Measurements from ENCODE around the gene IL4I1.

Gene IL4I1

DNA sequence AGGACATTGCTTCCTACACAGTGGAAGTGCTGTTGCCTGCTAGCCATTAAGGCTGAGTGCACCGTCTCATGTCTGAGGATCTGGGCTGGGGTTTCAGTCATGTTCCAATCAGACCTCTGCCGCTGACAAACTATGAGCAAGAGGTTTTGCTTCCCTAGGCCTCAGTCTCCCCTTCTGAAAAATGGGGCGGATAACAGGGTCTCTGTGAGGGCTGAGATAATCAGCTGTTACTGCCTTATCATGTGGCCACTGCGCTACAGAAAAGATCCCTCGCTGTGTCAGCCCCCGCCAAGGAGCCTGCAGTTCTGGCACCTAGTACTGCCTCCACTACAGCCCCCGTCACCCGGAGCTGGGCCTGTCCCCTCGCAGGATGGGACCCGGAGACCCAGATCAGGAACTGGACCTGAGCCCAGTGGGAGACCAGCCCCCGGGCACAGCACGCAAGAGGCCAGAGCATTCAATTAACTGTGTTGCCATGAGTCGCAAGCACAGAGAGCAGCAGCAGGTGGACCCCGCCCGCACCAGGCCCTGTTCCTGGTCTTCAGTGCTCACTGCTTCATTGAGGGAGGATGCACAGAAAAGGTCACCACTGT lies 26.3 kb downstream of the IL4I1 start:
- H3K9me3 ChIP-seq (ENCODE audit: low read depth, low read length) = no peaks in the 10 kb centered on the region
- H3K9ac ChIP-seq (ENCODE audit: insufficient read length) = peak overlapping the region; percentile 66
- H3K36me3 ChIP-seq (ENCODE audit: insufficient read depth, low read length) = peaks cover 8% of the 10 kb centered on the region
- H3K27ac ChIP-seq = no peak overlapping the region
- TF ChIP-seq POLR2AphosphoS5 (IDR thresholded peaks at IDR 0.05; ENCODE audit: borderline replicate concordance, low read depth, low read length) (no peak), EZH2 (IDR thresholded peaks at IDR 0.05) (no peak), FOXP2 (optimal IDR thresholded peaks at IDR 0.05; ENCODE audit: control extremely low read depth, extremely low read length, insufficient read depth) (no peak)
- peak overlapping the region; percentile 78 for H3K4me3 ChIP-seq
- DNase-seq (ENCODE audit: low read depth, low spot score) = no peak

DNA sequence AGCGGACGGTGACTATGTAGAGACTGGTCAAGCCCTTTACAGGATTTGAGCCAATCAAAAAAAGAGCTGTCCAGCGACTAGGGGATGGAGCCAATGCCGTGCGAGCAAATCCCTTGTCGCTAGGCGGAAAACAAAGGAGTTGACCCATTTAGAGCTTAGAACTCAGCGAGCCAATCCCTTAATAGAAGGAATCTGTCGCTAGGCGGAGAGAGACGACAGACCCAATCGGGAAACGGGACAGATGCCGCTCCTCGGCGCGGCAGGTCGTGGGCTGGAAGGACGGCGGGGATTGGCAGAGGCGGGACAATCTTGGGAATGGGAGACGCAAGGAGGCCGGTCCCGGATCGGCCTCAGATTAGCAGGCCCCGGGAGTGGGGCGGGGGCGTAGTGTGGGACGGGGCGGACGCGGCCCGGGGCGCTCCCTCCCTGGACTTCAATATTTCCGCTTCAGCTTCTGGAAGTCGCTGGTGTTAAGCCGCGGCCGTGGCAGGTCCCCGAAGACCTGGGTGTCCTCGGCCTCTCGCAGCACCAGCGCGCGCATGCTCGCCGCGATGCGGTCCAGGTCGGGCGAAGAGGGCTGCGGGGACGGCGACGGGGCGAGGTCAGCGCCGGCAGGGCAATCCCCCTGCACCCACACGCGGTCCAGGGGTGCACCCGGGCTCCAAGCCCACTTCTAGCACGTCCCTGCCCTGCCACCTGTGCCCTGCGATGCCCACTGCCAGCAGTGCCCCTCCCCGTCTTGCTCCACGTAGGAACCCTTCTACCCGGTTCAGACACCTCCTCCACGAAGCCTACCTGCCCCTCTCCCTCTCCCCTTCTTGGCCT lies 27.0 kb downstream of the IL4I1 start:
- peak; percentile 23 for TF ChIP-seq FOXP2 (optimal IDR thresholded peaks at IDR 0.05; ENCODE audit: control extremely low read depth, extremely low read length, insufficient read depth)
- peak; percentile 83 for TF ChIP-seq POLR2AphosphoS5 (IDR thresholded peaks at IDR 0.05; ENCODE audit: borderline replicate concordance, low read depth, low read length)
- no peak for TF ChIP-seq EZH2 (IDR thresholded peaks at IDR 0.05)
- H3K9ac ChIP-seq (ENCODE audit: insufficient read length) = peak overlapping the region; percentile 66

DNA sequence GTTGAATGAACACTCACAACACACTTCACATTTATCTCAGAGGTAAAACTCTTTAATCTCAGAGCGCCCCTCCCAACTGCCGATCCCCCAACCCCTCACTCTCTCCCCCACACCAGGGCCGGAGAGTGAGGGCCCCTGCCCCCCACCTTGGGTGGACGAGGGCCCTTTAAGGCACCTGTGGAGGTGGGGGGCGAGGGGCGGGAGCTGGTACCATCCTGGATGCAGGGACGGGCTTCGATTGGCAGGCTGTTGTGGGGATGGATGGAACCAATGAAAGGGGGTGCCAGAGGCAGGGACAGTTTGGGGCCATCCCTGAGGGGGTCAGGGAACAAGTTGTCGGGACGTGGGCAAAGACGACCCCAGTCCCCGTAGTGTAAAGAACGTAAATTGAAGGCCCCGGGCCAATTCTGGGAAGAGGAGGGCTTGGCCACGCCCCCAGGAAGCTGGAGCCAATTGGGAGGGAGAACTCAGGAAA lies 27.6 kb downstream of the IL4I1 start:
- no peak for DNase-seq (ENCODE audit: low read depth, low spot score)
- no peak for TF ChIP-seq POLR2AphosphoS5 (IDR thresholded peaks at IDR 0.05; ENCODE audit: borderline replicate concordance, low read depth, low read length)
- no peak for TF ChIP-seq EZH2 (IDR thresholded peaks at IDR 0.05)
- TF ChIP-seq FOXP2 (optimal IDR thresholded peaks at IDR 0.05; ENCODE audit: control extremely low read depth, extremely low read length, insufficient read depth) = no peak
- Histone ChIP-seq H3K9me3 (ENCODE audit: low read depth, low read length) (no peaks in the 10 kb centered on the region), H3K4me3 (peak overlapping the region; percentile 75), H3K36me3 (ENCODE audit: insufficient read depth, low read length) (peaks cover 19% of the 10 kb centered on the region), H3K27ac (peak overlapping the region; percentile 82), H3K9ac (ENCODE audit: insufficient read length) (no peak overlapping the region)

More for the DNA sequence above, 27.0 kb downstream of the IL4I1 start:
- H3K36me3 ChIP-seq (ENCODE audit: insufficient read depth, low read length) = peaks cover 13% of the 10 kb centered on the region
- H3K27ac ChIP-seq = no peak overlapping the region
- H3K9me3 ChIP-seq (ENCODE audit: low read depth, low read length) = no peaks in the 10 kb centered on the region
- DNase-seq (ENCODE audit: low read depth, low spot score) = peak; percentile 100
- H3K4me3 ChIP-seq = peak overlapping the region; percentile 78

DNA sequence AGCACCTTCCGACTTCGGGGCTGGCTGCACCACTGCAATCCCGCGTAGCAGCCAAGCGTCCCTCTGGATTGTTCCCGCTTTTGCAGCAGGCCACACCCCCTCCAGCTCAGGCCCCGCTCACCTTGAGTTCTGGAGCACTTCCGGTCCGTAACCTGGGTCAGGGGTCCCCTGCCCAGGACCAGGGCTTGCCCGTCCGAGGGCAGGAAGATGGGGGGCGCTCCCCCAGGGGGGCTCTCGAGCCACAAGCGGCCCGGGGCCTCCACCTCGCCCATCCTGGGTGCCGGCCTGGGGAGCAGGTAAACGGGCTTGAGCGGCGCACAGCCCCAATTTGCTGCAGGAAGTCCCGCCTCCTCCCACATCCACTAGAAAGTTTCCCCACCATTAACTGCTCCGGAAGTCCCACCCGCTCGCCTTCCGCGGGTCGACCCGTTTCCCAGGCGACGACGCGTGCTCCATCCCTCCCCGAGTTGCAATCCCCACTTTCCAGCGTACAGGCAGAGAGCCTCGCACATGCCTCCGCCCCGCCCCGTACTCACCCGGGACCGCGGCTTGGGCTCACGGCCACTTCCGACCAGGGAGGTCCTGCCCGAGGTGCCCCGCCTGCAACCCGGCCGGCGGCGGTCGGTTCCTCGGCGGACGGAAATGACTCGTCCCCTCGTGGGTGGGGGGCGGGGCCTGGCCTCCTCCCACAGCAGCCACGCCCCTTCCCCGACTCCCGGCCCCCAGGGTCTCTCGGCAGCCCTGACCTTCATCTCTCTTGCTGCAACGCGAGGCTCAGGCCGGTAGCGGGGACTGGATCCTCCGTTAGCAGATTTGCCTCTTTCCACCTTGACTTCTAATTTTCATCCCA lies 29.5 kb downstream of the IL4I1 start, which contains the start of gene PNKP:
PNKP (minus strand) TSS at position 644 of the 850 bp plus-strand sequence; CDS start at position 272, 372 bp downstream.
- peak within 1 kb of the TSS; percentile 89 for H3K27ac ChIP-seq
- peak; percentile 73 for DNase-seq (ENCODE audit: low read depth, low spot score)
- H3K9me3 ChIP-seq (ENCODE audit: low read depth, low read length) = no peaks in the 10 kb centered on the region
- peak within 1 kb of the TSS; percentile 77 for H3K9ac ChIP-seq (ENCODE audit: insufficient read length)
- TF ChIP-seq FOXP2 (optimal IDR thresholded peaks at IDR 0.05; ENCODE audit: control extremely low read depth, extremely low read length, insufficient read depth) = no peak
- TF ChIP-seq EZH2 (IDR thresholded peaks at IDR 0.05) = no peak
- TF ChIP-seq POLR2AphosphoS5 (IDR thresholded peaks at IDR 0.05; ENCODE audit: borderline replicate concordance, low read depth, low read length) = peak; percentile 70
- peaks cover 29% of the 10 kb centered on the region for H3K36me3 ChIP-seq (ENCODE audit: insufficient read depth, low read length)
- H3K4me3 ChIP-seq = peak within 1 kb of the TSS; percentile 98

DNA sequence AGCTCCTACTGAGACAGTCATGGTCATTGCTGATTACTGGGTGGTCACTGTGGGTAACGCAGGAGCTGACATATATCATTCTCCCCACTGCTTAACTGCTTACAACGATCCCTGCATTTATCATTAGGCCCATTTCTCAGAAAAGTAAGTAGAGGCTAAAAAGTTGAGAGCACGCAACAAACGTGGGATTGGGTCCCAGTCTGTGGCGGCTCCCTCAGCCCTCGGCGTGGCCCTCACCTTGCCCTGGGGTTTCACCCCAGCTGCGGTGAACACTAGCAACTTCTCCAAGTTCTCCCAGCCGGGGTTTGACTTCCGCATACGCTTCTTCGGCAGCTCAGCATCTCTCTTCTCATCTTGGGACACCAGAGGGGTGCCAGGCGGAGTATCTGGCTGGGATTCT lies 31.8 kb downstream of the IL4I1 start:
- TF ChIP-seq POLR2AphosphoS5 (IDR thresholded peaks at IDR 0.05; ENCODE audit: borderline replicate concordance, low read depth, low read length) (no peak), EZH2 (IDR thresholded peaks at IDR 0.05) (no peak), FOXP2 (optimal IDR thresholded peaks at IDR 0.05; ENCODE audit: control extremely low read depth, extremely low read length, insufficient read depth) (no peak)
- peak overlapping the region; percentile 98; the same call in 1 of the 2 replicates for H3K4me3 ChIP-seq
- H3K9ac ChIP-seq (ENCODE audit: insufficient read length) = no peak overlapping the region
- no peaks in the 10 kb centered on the region for H3K9me3 ChIP-seq (ENCODE audit: low read depth, low read length)
- H3K36me3 ChIP-seq (ENCODE audit: insufficient read depth, low read length) = peaks cover 42% of the 10 kb centered on the region
- no peak overlapping the region for H3K27ac ChIP-seq
- DNase-seq (ENCODE audit: low read depth, low spot score) = no peak

DNA sequence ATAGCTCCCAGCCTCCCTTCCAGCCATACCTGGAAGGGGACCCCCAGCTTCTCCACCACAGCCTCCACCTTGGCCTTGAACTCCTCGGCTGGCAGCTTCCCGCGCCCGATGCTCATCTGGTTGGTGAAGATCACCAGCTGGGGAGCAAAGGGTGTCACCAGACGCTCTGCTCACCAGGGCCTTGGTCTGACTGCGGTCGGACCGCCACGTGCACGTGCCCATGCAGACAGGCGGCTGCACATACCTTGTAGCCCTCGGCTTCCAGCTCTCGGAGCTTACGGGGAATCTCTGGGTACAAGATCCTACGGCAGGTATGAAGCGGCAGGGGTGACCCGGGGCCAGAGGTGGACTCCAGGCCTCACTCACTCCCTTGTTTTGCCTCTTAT lies 32.8 kb downstream of the IL4I1 start:
- Histone ChIP-seq H3K36me3 (ENCODE audit: insufficient read depth, low read length) (peaks cover 48% of the 10 kb centered on the region), H3K9ac (ENCODE audit: insufficient read length) (no peak overlapping the region), H3K9me3 (ENCODE audit: low read depth, low read length) (no peaks in the 10 kb centered on the region)

DNA sequence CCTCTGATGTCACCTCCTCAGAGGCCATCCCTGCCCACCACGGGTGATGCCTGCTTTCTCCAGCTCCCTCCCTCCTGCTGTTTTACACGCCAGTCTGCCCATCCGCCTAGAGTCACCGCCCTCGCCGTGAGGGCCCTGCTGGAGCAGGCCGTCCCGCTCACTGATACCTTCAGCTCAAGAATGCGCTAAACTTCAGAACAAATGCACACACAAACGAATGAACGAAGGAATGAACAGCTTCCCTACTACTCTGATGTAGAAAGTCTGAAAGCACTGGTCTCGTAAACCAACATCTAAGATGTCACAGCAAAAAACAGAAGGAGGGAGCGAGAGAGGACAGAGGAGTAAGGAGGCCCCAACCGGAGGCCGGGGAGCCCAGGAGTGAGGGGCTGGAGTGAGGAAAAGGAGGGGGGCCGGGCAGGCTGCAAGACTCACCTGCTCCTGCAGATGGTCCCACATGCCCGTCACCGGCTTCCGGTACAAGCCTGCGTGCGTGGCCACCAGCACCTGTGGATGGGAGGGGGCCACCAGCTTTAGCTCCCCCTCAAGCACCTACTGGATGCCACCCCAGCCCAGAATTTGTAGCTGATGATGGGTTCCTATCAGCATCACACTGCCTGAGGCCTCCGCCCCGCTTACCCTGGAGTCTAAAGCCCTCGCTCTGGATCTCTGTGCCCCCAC lies 33.3 kb downstream of the IL4I1 start:
- peak overlapping the region; percentile 58 for H3K27ac ChIP-seq
- no peak overlapping the region for H3K9ac ChIP-seq (ENCODE audit: insufficient read length)
- no peak for TF ChIP-seq FOXP2 (optimal IDR thresholded peaks at IDR 0.05; ENCODE audit: control extremely low read depth, extremely low read length, insufficient read depth)
- no peak for TF ChIP-seq POLR2AphosphoS5 (IDR thresholded peaks at IDR 0.05; ENCODE audit: borderline replicate concordance, low read depth, low read length)
- no peak for TF ChIP-seq EZH2 (IDR thresholded peaks at IDR 0.05)
- no peak overlapping the region for H3K4me3 ChIP-seq
- no peak for DNase-seq (ENCODE audit: low read depth, low spot score)
- H3K9me3 ChIP-seq (ENCODE audit: low read depth, low read length) = no peaks in the 10 kb centered on the region
- peaks cover 54% of the 10 kb centered on the region for H3K36me3 ChIP-seq (ENCODE audit: insufficient read depth, low read length)

More for the DNA sequence above, 32.8 kb downstream of the IL4I1 start:
- Histone ChIP-seq H3K27ac (no peak overlapping the region), H3K4me3 (no peak overlapping the region)
- no peak for DNase-seq (ENCODE audit: low read depth, low spot score)
- TF ChIP-seq EZH2 (IDR thresholded peaks at IDR 0.05) = no peak
- TF ChIP-seq FOXP2 (optimal IDR thresholded peaks at IDR 0.05; ENCODE audit: control extremely low read depth, extremely low read length, insufficient read depth) = no peak
- no peak for TF ChIP-seq POLR2AphosphoS5 (IDR thresholded peaks at IDR 0.05; ENCODE audit: borderline replicate concordance, low read depth, low read length)

Data from SK-N-MC (cell line).